Ovary (tissue), 3 donors: Measurements from ENCODE around the gene ULBP2.

Source experiments
- CTCF ChIP-seq, 3 donors: fragments of 450-650 bp in 2 of 3; fragments of 200-600 bp in 1 of 3; IDR thresholded peaks; one replicate each; pipeline versions ENCODE4 v1.5.1 to v1.8.0; 2016 to 2022; ENCODE audit warnings: antibody characterized with exemption in 3 of 3, mild to moderate bottlenecking in 1 of 3
- EP300 ChIP-seq: sonication (generic); formaldehyde crosslinking; IDR thresholded peaks from one replicate; pipeline ENCODE4 v1.6.1; 2017; ENCODE audit warnings: antibody characterized with exemption
- POLR2A ChIP-seq: fragments of 450-650 bp; IDR thresholded peaks from one replicate; pipeline ENCODE4 v1.6.1; 2017; ENCODE audit warnings: antibody characterized with exemption, mild to moderate bottlenecking, moderate library complexity
- donor health status: DM: no; HTN: no; CAD: no.

- no peak for TF ChIP-seq CTCF (IDR thresholded peaks at IDR 0.05)
- no peak for TF ChIP-seq EP300
- no peak for TF ChIP-seq POLR2A
Measured at GRCh38 chr6:149962461-149963211, 20.8 kb downstream of the ULBP2 start.
